Activated T-cell treated with anti-CD3 and anti-CD28 coated beads for 1 hour (primary cell): Measurements from ENCODE around the gene TRA2B.

Experiments
- DNase-seq: peaks from one replicate; pipeline ENCODE4 v3.0.0-alpha.2; 2020; ENCODE audit warnings: low read depth

The TRA2B gene

GRCh38 chr3:185937689-185938374 lies at the start of gene TRA2B:
Gene TRA2B, minus strand, starts transcription at chr3:185938014. Its CDS starts 154 bp downstream, at chr3:185937860.
- DNase-seq = peak; percentile 98

GRCh38 chr3:185986198-185986777 lies 48.5 kb upstream of the TRA2B start:
- no peak for DNase-seq

GRCh38 chr3:185984203-185984602 lies 46.4 kb upstream of the TRA2B start:
- no peak for DNase-seq

GRCh38 chr3:185983495-185984141 lies 45.8 kb upstream of the TRA2B start:
- DNase-seq = peak; percentile 40

GRCh38 chr3:185982632-185983031 lies 44.8 kb upstream of the TRA2B start:
- no peak for DNase-seq

GRCh38 chr3:185981621-185982020 lies 43.8 kb upstream of the TRA2B start:
- no peak for DNase-seq

- DNase-seq = no peak
These were observed 41.9 kb upstream of the TRA2B start for GRCh38 chr3:185979721-185980121.

GRCh38 chr3:185978516-185978915 lies 40.7 kb upstream of the TRA2B start:
- no peak for DNase-seq

GRCh38 chr3:185977679-185978040 lies 39.8 kb upstream of the TRA2B start:
- DNase-seq = no peak

- DNase-seq = peak; percentile 84
These were observed 39.3 kb upstream of the TRA2B start for GRCh38 chr3:185976977-185977678.

GRCh38 chr3:185976100-185976499 lies 38.3 kb upstream of the TRA2B start:
- no peak for DNase-seq

GRCh38 chr3:185971579-185971978 lies 33.8 kb upstream of the TRA2B start:
- DNase-seq = no peak

GRCh38 chr3:185968168-185968567 lies 30.4 kb upstream of the TRA2B start:
- no peak for DNase-seq

- DNase-seq = no peak
These were observed 28.8 kb upstream of the TRA2B start for GRCh38 chr3:185966655-185967054.

- DNase-seq = no peak
These were observed 27.7 kb upstream of the TRA2B start for GRCh38 chr3:185965496-185965895.

- DNase-seq = no peak
These were observed 23.9 kb upstream of the TRA2B start for GRCh38 chr3:185961675-185962232.

GRCh38 chr3:185960522-185961288 lies 22.9 kb upstream of the TRA2B start:
- no peak for DNase-seq

- DNase-seq = no peak
These were observed 22.1 kb upstream of the TRA2B start for GRCh38 chr3:185959609-185960521.

GRCh38 chr3:185958626-185959025 lies 20.8 kb upstream of the TRA2B start:
- DNase-seq = no peak

- no peak for DNase-seq
These were observed 18.4 kb upstream of the TRA2B start for GRCh38 chr3:185956244-185956643.

GRCh38 chr3:185954366-185954723 lies 16.5 kb upstream of the TRA2B start:
- no peak for DNase-seq
